Astrocyte (in vitro differentiated cells and primary cell): Measurements from ENCODE around the gene VPS72.

ENCODE experiments used
- CTCF ChIP-seq: IDR thresholded peaks from 2 replicates; pipeline ENCODE4 v1.5.1; 2011; ENCODE audit warnings: low read depth, mild to moderate bottlenecking, inconsistent platforms, low read length, moderate library complexity; ENCODE audit not compliant: insufficient read depth
- EZH2 ChIP-seq: IDR thresholded peaks from 2 replicates; pipeline ENCODE4 v1.6.1; 2012; ENCODE audit warnings: mild to moderate bottlenecking, low read length, inconsistent platforms; ENCODE audit not compliant: insufficient read depth

GRCh38 chr1:151165281-151165737, 24.7 kb downstream of the VPS72 start:
- TF ChIP-seq CTCF (no peak), EZH2 (no peak)
